Stimulated activated CD4-positive, alpha-beta T cell treated with anti-CD3 and anti-CD28 coated beads, Interleukin-4, amount 100 ng/mL, for 4 hours (primary cell): ENCODE data around the gene CEP78.

ENCODE experiments used
- DNase-seq, 2 experiments: peaks; one replicate each; pipeline ENCODE4 v3.0.0-alpha.2; 2020

Gene CEP78

DNA sequence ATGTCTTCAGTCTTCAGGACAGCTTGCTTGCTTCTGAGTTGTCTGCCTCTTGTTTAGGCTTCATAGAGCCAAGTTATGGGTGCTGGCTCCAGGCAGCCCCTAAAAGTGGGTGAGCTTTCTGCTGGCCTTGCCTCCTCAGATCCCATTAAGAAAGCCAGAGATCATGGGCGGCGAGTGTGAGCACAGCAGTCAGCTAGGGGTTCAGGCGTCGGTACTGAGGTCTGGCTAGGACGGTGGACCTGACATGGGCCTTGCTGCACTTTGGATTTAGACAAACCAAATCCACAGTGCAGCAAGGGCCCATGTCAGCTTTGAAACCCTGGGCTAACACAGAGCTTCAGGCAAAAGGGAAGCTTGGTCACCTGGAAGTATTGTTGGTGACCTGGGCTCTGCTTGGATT, 78.7 kb downstream of the CEP78 start:
- DNase-seq, result no peak

DNA sequence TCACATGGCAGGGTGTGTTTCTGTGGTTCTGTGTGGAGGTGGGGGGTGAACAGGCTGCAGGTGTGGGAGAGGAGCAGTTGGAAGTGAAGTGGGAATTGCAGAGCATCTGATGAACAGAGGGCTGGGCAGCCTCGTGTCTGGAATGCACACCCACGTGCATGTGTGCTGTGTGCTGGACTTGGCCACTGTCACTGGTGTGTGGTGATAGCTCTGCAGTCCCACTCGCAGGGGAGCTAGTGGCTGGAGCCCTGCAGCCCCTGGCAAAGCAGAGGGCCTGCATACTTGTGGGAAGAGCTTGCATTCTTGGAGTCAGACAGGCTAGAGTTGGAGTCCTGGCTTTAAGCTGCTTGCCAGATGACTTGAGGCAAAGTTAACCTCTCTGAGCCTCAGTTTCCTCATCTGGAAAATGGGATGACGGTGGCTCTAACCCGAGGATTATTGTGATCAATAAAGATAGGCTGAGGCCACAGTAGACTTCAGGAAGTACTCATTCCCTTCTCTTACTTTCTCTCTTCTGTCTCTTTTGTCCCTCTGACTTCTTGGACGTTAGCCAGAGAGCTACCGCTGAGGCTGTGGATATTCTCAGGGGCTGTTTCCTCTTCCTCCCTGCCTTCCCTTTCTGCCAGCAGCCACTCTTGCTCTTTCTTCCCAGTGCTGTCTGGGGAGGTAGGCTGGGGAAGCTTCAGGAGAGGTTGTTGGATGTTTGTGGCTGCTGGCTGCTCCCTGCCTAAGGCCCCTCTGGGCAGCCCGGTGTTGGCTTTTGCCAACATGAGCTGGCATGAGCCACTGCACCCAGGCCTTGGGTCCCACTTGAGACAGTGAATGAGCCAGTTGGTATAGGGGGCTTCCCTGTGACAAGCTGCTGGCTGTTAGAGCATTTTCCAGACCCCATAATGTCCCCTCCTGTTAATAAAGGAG, 79.3 kb downstream of the CEP78 start:
- DNase-seq, result no peak

DNA sequence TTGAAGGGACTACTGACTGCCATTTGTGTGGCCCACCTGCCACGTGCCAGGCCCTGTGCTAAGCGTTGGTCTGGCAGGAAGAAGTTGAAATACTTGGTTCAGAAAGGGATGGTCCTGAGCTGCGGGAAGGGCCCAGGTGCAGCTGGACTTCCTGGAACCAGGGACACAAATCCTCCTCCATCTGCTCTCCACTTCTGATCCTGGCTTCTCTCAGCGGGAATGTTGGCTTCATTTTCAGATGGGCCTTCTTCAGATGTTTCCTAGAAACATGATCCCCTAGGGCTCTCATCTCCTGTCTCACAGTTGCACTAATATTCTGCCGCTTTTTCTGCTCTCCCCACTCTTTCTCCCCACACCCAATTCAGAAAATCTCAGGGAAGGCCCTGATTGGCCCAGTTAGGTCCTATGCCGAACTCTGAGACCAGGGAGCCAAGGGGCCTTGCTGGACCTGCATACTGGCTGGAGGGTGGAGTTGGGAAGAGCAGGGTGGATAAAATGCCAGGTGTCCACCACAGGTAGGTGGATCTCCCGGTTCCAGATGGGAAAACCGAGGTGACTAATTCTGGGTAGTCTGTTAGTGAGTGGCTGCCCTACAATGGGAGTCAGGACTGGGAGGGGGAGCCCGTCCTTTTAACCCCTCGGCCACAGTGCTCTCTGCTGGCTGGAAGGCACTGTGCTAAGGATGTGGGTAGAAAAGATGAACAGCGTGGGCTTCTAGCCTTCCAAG, 80.5 kb downstream of the CEP78 start:
- DNase-seq, result no peak

DNA sequence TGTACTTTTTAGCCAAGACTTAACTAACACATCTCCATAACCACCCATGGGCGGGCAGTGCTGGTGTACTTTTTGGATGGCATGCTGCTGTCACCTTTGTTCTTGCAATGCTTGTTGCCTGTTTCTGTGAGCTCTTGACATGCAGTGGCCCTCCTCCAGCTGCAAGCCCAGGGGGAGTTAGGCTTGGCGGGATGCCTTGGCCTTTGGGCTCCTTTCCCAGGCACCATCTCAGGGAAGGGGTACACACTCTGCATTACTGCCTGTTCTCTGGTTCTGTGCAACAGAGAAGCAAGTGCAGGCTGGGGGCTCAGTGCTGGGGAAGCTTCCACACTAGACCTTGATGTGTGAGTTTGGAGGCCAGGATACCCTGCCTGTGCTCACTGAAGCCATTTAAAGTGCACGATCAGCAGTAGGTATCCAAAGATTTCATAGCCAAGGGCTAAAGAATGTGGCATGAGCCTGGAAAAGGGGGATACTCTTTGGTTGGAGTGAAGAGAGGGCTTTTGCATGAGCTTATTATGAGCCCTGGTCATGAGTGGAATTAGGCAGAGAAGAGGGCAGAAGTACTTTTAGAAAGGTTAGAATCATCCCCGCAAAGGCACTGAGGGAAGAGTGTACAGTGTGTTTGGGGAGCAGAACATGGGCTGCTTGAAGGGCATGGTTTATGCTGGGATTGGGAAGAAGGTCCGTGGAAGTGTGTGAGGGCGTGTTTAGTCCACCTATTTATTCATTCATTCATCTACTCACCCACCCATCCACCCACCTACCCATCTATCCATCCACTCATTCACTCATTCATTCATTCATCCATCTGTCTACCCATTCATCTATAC, 83.5 kb downstream of the CEP78 start:
- no peak for DNase-seq

DNA sequence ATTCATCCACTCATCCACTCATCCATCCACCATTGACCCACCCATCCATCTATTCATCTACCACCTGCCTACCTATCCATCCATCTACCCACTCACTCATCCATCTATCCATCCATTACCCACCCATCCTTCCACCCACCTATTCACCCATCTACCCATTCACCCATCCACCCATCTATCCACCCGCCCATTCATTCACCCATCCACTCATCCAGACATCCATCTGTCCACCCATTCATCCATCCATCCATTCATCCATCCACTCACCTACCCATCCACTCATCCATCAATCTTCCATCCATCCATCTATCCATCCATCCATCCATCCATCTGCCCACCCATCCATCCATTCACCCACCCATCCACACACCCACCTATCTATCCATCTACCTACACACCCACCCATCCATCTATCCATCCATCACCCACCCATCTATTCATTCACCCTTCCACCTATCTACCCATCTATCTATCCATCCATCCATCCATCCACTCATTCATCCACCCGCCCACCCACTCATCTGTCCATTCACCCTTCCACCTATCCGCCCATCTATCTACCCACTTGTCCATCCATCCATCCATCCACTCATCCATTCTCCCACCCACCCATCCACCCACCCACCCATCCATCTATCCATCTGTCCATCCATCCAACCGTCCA, 84.3 kb downstream of the CEP78 start:
- no peak for DNase-seq

DNA sequence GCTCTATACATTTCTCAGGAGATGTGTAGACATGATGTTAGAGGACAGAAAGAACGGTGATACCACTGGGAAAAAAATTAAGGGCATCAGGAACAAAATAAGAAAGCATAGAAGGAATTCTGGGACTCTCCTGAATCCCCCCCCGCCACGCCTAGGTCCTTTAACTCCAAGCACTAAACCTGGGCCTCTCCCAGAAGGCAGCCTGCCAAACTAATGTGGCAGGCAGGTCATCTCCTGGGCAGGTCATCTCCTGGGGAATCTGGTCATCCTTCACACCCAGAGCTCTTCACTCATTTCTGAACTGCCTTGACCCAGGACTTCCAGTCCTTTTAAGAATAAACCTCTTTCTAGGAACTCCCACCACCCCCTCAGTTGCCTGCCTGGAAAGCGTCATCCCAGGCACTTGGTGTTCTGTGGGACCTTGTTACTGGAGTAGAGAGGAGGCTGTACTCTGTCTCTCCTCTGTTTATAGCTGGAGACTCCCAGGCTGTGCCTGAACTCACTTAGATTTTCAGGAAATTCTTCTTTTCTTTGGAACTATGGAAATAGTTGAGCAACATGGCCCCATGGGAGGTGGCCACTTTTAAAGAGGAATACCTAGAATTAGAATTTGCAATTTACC, 85.1 kb downstream of the CEP78 start:
- DNase-seq, result no peak

DNA sequence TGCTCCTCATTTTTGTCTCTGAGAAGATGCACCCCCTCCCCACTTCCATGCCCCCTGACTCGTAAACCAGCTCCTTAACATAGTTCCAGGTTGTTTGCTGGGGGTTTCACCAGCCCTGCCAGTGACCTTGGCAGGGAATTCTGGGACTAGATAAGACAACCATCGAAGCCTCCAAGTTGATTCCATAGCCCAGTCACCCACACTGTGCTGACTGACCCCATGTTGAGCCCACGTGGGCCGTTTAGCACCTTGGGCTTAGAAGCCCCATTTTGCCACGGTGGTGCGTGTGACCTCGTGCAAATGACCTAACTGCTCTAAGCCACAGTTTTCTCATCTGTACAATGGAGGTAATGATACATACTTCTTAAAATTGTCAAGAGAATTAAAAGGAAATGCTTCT, 85.6 kb downstream of the CEP78 start:
- no peak for DNase-seq

DNA sequence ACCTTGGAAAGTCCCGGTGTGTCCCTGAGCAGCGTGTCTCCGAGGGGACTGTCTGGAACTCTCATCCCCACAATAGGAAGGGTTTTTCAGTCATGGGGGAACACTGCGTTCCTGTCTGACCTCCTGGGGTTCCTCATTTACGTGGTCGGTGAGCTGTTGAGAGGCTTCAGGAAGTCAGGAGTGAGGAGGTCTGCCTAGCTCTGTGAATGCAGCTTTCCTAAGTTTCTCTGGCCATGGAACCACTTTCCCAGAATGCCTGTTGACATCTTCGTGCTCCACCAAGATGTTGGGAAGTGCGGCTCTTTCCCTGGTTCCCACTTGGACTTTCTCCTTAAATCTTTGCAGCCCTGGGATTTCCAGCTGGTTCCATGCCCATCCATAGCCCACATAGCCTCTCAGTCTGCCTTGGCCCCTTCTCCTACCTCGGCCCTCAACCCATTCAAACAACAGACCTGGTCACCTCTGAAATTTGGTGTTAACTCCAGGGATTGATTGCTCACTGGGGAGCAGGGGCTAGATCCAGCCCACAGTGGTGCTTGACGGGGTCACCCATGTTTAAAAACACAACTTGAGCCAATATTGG, 88.3 kb downstream of the CEP78 start:
- no peak for DNase-seq

DNA sequence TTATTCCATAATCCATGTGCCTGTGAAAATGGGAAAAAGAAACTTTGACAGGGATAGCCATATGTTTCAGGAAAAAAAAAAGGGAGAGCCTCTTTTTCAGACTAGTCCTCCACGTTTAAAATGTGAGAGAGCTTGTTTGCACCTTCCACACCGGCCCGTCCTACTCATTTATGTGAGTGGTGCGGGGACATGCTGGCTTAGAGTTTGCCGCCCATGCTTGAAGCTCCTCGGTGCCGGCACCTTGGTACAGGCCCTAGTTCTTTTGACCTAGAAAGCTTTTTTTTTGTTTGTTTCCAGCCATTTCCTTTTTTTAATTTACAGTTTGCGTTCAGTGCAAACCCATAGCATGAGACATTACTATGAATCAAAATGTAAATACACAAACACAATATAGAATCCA, 88.8 kb downstream of the CEP78 start:
- no peak for DNase-seq

DNA sequence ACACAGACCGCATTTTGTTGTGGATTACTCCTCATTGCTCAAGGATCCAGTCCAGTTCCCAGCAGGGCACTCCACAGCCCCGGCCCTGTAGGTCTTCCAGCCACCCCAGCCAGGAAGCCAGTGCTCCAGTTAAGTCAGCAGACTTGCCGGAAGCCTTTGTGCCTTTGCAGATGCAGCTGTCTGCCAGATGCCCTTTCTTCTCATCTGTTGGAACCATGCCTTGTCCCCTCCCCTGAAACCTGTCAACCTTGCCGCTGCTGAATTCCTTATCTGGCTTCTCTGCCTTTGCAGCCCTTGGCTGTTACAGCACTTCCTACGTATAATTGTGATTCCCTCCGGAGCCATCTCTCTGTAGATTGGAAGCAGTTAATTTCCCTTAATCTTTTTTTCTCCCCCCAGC, 89.5 kb downstream of the CEP78 start:
- no peak for DNase-seq

DNA sequence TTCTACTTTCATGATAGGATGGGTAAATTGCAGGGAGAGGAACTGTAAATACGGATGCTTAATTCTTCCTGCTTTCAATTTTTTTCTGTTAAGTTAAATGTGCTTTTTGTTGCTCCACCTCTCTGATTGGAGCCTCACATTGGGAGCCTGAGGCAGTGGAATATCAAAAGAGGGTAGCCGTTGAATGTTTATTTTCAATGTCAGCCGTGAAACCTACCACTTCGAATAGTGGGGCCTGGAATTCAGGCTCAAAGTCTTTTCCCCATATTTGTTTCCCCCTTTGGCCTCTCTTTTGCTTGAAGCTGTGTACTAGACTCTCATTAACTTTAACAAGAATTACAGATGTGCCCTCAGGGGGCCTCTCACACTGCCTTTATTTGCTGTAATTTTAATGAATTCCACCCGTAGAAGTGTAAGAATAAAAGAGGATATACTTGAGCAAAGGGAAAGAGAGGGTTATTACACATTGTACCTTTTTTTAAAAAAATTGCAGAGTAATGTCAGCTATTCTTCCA, 90.0 kb downstream of the CEP78 start:
- DNase-seq, result no peak

DNA sequence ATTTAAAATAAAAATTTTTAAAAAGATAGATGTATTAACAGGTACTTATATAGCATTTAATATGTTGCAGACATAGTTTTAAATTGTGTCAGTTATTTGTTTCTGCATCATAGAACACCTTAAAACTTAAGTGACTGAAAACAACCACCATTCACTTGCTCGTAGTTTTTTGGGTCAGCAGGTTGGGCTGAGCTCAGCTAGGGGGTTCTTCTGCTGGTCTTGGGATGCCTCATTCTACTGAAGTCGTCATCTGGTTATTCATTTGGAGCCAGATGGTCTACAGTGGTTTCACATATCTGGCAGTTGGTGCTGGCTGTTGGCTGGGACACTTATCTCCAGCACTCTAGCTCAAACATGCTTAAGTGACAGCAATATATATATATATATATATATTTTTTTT, 90.7 kb downstream of the CEP78 start:
- no peak for DNase-seq
